HG02571 (cell line): ENCODE results near the gene IL17B.

ENCODE experiments used
- ATAC-seq: cut with Tn5 transposase; IDR thresholded peaks from one replicate; pipeline ENCODE4 v1.9.1; 2021; ENCODE audit warnings: mild to moderate bottlenecking, moderate library complexity; ENCODE audit not compliant: unreplicated experiment

Gene IL17B

DNA sequence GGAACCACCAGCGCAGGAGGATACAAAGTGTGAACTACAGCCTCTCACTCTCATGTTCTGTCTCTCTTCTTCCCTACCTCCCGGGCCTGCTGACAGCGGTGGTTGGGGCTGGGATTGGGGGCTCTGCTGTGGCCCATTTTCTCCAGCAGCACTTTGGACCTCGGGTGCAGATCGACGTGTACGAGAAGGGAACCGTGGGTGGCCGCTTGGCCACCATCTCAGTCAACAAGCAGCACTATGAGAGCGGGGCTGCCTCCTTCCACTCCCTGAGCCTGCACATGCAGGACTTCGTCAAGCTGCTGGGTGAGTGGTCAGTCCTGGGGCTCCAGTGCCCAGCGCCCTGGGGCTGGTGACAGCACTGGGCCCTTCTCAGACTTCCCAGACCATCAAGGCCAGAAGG is 16.6 kb downstream of the IL17B start:
- ATAC-seq, result no peak

GRCh38 chr5:149360272-149360671 is 18.8 kb downstream of the IL17B start:
- no peak for ATAC-seq

DNA sequence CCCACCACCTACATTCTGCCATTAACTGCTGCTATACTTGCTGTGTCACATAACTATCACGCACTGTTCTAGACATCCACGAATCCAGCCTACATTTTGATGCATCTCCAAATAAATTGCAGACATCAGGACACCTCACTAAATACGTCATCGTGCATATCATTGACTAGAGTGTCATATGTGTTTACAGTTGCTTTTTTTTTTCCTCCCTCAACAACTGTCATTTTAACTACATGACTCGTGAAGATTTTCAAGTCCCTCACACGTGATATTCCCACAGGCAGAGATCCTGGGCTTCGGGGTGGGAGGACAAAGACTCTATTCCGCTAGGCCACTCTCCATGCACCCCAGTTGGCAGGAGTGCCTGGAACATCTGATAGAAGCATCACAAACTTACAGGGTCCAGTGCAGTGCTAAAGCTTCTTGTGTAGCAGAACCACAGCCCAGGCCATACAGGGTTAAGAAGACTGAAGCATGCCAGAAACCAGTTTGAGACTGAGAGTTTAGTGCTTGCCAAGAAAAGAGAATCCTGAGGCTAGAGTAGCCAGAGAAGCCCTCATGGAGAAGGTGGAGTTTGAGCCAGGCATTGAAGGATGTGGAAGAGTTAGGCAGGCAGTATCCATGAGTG is 20.1 kb downstream of the IL17B start:
- no peak for ATAC-seq

DNA sequence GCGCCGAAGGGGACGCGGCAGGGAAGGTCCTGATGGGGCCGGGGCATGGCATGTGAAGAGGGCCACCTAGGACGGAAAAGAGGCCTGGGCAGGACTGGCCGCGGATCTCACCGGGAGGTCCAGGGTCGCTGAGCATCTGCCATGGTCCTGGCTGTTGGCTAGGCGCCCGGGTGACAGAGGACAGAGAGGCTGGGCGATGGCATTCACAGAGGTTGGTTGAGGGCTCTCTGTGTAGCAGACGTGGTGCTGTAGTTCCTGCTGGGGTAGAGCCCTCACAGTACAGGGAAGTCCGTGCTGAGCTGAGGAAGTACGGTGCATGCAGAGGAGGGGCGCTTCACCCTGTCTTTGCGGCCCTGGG is 20.8 kb downstream of the IL17B start:
- peak; percentile 8 for ATAC-seq

- ATAC-seq, result peak; percentile 99
These were observed 21.5 kb downstream of the IL17B start, which contains the start of gene PCYOX1L for GRCh38 chr5:149357370-149358293. PCYOX1L (plus strand) TSS chr5:149358046; CDS start chr5:149358069, 23 bp downstream.

- ATAC-seq, result no peak
These were observed 22.7 kb downstream of the IL17B start for GRCh38 chr5:149356391-149356790.

DNA sequence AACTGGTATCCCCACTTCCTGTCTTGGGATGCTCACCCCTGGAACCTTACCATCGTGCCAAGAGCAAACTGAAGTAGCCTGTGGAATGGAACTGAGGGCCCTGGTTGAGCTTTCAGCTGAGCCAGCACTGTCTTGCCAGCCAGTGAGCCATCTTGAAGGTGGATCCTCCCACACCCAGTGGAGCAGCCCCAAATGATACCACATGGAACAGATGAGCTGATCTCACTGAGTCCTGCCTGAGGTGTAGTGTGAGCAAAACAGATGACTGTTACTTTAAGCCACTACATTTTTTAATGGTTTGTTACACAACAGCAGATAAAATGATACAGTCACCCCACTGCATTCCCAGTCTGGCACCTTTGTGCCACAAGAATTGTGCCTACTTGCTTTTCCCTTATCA is 23.4 kb downstream of the IL17B start:
- no peak for ATAC-seq

DNA sequence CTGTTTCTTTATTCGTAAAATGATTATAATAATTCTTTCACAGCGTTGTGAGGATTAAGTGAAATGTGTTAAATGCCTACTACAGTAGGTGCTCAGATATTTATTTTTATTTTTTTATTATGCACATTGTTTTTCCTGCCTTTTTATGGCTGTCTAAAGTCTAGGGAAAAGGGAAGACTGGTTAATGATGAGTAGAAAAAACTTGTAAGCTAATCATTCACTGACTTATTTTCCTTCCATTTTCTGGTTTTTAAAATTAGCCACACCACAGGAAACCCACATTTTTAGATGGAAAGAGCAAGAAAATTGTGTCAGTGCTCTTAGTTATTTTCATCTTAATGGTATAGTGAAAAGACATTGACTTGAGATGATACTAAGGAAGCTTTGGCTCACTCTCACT is 25.2 kb downstream of the IL17B start:
- ATAC-seq, result no peak

DNA sequence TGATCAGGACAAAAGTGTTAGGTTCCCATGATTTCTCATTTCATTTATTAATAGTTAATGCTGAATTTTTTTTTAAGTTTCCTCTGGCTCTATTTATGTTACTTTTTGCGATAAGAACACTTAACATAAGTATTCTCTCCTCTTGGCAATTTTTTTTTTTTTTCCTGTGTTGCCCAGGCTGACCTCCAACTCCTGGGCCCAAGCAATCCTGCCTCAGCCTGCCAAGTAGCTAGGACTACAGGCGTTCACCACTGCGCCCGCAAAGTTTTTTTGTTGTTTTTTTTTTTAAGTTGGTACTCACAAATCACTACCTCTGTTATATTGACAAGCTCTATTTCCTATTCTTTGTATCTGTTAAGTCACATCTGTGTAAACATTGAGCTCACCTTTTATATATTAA is 26.9 kb downstream of the IL17B start:
- ATAC-seq, result no peak

- no peak for ATAC-seq
These were observed 29.7 kb downstream of the IL17B start for GRCh38 chr5:149349382-149349781.

- ATAC-seq, result no peak
These were observed 30.6 kb downstream of the IL17B start for GRCh38 chr5:149348518-149348917.

GRCh38 chr5:149345892-149346222 is 33.2 kb downstream of the IL17B start:
- peak; percentile 4 for ATAC-seq

DNA sequence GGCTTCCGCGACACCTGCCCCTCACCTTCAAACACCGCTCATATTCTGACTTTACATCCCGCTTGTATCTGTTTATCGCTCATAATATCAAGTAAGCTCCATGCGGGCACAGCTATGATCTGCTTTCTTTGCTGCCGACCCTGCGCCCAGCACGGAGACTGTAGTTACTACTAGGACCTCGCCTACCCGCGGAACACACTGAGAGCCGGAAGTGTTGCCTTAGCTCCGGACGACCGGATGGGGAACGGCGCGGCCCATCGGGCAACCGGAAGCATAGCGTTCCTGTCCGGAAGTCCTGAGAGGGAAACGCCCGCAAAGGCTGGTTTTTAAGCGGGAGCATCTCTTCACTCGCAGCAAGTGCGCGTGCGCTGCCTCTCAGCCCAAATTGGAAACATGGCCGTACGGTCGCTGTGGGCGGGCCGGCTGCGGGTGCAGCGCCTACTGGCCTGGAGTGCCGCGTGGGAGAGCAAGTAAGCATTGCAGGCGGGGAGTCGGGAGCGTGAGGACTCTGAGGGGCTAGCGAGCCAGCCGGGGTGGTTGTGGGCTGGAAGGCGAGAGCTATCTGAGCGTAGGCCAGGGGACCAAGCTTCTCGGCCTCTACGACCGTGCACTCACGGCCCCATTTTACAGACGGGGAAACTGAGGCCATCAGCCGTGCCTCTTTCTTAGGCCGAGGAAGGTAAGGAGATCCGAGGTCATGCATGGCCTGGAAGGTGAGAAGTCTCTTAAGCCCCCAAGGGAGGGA is 33.8 kb downstream of the IL17B start, which contains the start of gene GRPEL2:
TSS of gene GRPEL2 (plus strand) at position 353 of the 745 bp plus-strand sequence. CDS start at position 394, 41 bp downstream.
- peak; percentile 97 for ATAC-seq

DNA sequence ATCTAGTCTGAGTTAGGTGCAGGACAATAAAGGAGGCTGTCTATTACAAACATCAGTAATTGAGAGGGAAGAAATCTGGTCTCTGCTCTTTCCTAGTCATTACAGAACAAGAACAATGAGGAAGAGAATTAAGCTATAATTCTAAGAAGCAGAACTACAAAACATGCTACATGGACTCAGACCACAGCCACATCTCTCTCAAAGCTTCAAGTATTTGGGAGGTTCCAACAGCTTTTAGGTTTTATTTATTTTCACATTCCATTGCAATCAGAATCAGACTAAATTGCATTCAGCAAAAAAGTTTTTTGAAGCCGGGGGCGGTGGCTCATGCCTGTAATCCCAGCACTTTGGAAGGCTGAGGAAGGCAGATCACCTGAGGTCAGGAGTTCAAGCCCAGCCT is 34.9 kb downstream of the IL17B start:
- ATAC-seq, result no peak

GRCh38 chr5:149341876-149342275 is 37.2 kb downstream of the IL17B start:
- no peak for ATAC-seq

DNA sequence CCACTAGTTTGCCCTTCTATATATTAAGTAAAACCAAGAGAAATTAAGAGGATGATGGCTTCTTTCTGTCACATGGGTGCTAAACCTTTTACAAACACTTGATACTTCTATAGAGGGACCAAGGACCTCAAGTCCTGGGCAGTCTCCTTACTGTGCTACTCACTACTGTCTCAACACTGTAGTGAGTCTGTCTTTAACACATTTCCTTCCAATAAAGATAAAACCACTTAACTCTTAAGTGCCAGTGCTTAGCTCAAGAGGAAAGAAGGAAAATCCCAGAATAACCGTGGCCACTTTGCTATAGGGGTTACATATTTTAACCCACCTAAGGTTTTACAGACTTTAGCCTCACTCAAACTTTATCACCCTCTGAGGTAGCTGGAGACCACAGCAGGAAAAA is 38.2 kb downstream of the IL17B start:
- no peak for ATAC-seq

DNA sequence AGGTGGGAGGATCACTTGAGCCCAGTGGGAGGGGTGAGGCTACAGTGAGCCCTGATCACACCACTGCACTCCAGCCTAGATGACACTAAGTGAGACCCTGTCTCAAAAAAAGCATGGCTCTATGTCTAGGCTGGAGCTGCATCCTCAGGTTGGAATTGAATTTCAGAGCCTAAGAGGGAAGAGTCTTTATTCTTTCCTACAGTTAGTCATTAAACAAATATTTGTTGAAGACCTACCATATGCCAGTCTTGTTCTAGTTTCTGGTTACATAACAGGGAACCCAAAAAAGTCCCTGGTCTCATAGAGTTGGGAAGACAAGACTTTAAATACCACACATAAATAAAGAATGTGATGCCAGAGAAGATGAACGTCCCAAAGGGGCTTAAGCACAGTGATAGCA is 40.7 kb downstream of the IL17B start:
- no peak for ATAC-seq

DNA sequence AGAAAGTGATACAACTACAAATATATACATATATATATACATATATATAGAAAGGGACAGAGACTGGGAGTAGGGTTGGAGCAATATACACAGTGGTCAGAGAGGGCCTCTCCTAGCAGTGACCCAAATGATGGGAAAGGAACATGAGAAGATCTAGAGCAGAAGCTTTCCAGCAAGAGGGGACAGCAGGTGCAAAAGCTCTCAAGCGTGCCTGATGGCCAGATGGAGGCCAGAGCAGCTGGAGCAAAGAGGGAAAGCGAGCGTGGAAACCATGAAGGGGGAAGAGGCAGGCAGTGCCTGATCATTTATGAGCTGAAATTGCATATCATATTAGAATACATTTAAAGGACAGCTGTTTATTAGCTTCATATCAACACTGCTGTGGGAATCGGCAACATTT is 41.4 kb downstream of the IL17B start:
- no peak for ATAC-seq

- ATAC-seq, result no peak
These were observed 45.2 kb downstream of the IL17B start for GRCh38 chr5:149333711-149334443.

DNA sequence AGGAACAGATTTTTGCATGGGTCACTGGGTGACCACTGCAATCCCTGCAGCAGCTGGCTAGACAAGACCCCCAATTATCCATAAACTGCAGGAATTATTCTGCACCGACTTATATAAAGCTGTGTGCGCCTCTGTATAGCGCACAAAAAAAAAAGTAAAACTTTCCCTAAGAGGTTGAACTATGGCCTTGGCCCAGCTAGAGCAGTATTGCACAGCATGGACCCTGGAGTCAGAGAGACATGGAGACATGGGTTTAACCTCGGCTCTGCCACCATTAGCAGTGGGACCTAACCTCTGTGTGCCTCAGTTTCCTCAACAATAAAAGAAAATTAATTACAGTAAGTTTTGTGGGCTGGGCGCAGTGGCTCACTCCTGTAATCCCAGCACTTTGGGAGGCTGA is 50.9 kb downstream of the IL17B start:
- no peak for ATAC-seq

GRCh38 chr5:149326611-149327010 is 52.5 kb downstream of the IL17B start:
- no peak for ATAC-seq
